Measurements from ENCODE around the gene RPL22L1. TPM values are rescaled to one million over a fixed set of nuclear protein-coding genes. Genes with fewer than 3 reads are reported as not detected.

RPL22L1 gene
- total and polyA plus RNA-seq, 2 experiments from 2014 or later, result 216 to 441 TPM

GRCh38 chr3:170867143-170867937 lies 2.7 kb downstream of the RPL22L1 start (continued):
- TF ChIP-seq ZNF462 (CRISPR knock-in tag; IDR thresholded peaks at IDR 0.05) (no peak), REST (IDR thresholded peaks at IDR 0.05; ENCODE audit: unreplicated experiment) (no peak)

- no peaks in the 10 kb centered on the region for H3K27me3 ChIP-seq (ENCODE audit: insufficient read depth)
- Mint-ChIP-seq H3K27me3 (ENCODE audit: insufficient read depth, low read depth, poor library complexity) (peaks cover 27% of the 10 kb centered on the region), H3K36me3 (ENCODE audit: low read depth) (peaks cover 61% of the 10 kb centered on the region), H3K4me1 (peaks cover 24% of the 10 kb centered on the region), H3K27ac (no peak overlapping the region), H3K9me3 (peaks cover 6% of the 10 kb centered on the region; the same call in 2 of the 3 replicates), H3K4me3 (no peak overlapping the region; the same call in 2 of the 3 replicates)
- no peaks in the 10 kb centered on the region for H3K9me2 ChIP-seq (ENCODE audit: insufficient read depth)
- no peak overlapping the region for H2AFZ ChIP-seq
- H3K4me1 ChIP-seq (ENCODE audit: insufficient read depth), result peaks cover 29% of the 10 kb centered on the region
- 0 out of 2 replicates have a peak overlapping the region, but pooled peaks have one; percentile 95 for H3K4me2 ChIP-seq
- peaks cover 26% of the 10 kb centered on the region for H3K79me2 ChIP-seq (replicated peaks; ENCODE audit: insufficient read depth)
- peaks cover 59% of the 10 kb centered on the region for H3F3A ChIP-seq (replicated peaks; ENCODE audit: low read depth)
- H3K36me3 ChIP-seq (ENCODE audit: insufficient read depth), result peaks cover 31% of the 10 kb centered on the region
- peak overlapping the region; percentile 95 for H3K27ac ChIP-seq (ENCODE audit: low read depth)
- H3K4me3 ChIP-seq, result no peak overlapping the region
- no peak for DNase-seq (ENCODE audit: low spot score)
- ATAC-seq, result no peak
- H4K20me1 ChIP-seq (replicated peaks; ENCODE audit: insufficient read depth), result peaks cover 18% of the 10 kb centered on the region
- TF ChIP-seq ZNF114 (CRISPR knock-in tag; IDR thresholded peaks at IDR 0.05) (no peak), JUNB (IDR thresholded peaks at IDR 0.05; ENCODE audit: unreplicated experiment) (no peak), ZNF331 (CRISPR knock-in tag; IDR thresholded peaks at IDR 0.05; ENCODE audit: low read depth) (no peak), ETS1 (IDR thresholded peaks at IDR 0.05) (no peak), EZH2 (IDR thresholded peaks at IDR 0.05; ENCODE audit: low read depth, unreplicated experiment) (no peak), CTCF (conservative IDR thresholded peaks at IDR 0.05; ENCODE audit: low read depth in 2 of 2) (no peak), NANOG (IDR thresholded peaks at IDR 0.05; ENCODE audit: borderline replicate concordance) (no peak), POLR2AphosphoS5 (IDR thresholded peaks at IDR 0.05; ENCODE audit: low read depth) (no peak; the same call in 1 of the 2 replicates), EZH2phosphoT487 (IDR thresholded peaks at IDR 0.05; ENCODE audit: unreplicated experiment) (no peak), STAT1 (IDR thresholded peaks at IDR 0.05; ENCODE audit: unreplicated experiment) (no peak)
Measured at GRCh38 chr3:170866499-170866898, 3.5 kb downstream of the RPL22L1 start.

All from GM23338 (cell line).